ENCODE results near the gene MRNIP.

The MRNIP gene

DNA sequence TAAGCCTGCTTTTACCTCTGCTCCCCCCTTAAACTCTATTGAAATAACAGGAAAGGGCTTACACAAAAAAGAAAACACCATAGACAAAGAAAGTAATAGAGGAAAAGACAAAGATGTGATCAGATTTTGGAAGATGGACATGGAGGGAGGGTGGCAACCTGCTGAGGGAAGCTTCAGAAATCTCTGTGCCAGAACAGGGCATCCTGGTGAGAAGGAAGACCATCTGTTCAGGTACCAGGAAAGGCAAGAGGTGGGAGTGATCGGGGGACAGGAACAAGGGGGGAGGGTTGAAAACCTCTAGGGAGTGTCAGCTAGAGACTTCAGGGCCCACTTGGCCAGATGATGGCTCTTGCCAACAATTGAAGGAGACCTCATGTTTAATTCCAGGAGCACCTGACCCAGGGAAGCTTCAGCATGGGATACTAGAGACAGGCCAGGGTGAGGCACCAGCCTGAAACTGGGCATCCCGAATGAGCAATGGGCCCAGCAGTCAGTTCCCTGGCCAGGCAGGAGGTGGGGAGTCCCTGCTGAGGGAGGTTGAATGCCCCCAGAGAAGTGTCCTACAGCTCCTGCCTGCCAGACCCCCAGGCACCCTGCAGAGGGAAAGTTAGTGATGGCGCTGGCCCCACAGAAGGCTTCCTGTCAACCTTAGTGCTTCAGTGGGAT is 29.7 kb downstream of the MRNIP start:
- no peak overlapping the region for H3K4me3 ChIP-seq (ENCODE audit: low read depth, low read length)
- in situ Hi-C loops (cut with HindIII; ENCODE audit: low sequenced_read_pairs), result loop anchor here (5.0 kb wide), 1 partner anchor 72 kb away; no protein-coding TSS in a partner anchor
- no peak for DNase-seq (ENCODE audit: low read depth)
- TF ChIP-seq, protein P1, sequence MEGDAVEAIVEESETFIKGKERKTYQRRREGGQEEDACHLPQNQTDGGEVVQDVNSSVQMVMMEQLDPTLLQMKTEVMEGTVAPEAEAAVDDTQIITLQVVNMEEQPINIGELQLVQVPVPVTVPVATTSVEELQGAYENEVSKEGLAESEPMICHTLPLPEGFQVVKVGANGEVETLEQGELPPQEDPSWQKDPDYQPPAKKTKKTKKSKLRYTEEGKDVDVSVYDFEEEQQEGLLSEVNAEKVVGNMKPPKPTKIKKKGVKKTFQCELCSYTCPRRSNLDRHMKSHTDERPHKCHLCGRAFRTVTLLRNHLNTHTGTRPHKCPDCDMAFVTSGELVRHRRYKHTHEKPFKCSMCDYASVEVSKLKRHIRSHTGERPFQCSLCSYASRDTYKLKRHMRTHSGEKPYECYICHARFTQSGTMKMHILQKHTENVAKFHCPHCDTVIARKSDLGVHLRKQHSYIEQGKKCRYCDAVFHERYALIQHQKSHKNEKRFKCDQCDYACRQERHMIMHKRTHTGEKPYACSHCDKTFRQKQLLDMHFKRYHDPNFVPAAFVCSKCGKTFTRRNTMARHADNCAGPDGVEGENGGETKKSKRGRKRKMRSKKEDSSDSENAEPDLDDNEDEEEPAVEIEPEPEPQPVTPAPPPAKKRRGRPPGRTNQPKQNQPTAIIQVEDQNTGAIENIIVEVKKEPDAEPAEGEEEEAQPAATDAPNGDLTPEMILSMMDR (IDR thresholded peaks at IDR 0.05; ENCODE audit: low read depth, low read length, missing control alignments), result no peak

DNA sequence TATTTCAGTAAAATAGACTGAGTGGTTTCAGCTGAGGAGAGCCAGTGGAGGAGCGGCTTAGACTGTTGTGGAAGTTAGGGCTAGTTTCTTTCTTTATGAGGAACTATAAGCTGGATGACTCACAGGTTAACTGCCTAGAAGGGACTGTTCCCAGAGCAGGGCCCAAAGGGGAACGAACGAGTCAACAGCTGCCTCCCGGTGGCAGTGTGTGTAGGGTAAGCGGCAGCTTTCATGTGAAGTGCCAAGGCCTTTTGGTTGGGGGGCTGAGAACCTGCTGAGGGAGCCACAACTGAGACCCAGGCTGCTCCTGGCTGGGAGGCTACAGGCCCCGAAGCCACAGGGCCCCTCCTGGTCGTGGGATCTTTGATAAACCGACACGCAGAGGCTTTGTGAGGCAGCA is 30.9 kb downstream of the MRNIP start:
- TF ChIP-seq, protein P1 (IDR thresholded peaks at IDR 0.05; ENCODE audit: low read depth, low read length, missing control alignments), result no peak
- H3K4me3 ChIP-seq (ENCODE audit: low read depth, low read length), result no peak overlapping the region
- DNase-seq (ENCODE audit: low read depth), result no peak
- in situ Hi-C loops (cut with HindIII; ENCODE audit: low sequenced_read_pairs), result loop anchor here (5.0 kb wide), 1 partner anchor 70 kb away; no protein-coding TSS in a partner anchor

DNA sequence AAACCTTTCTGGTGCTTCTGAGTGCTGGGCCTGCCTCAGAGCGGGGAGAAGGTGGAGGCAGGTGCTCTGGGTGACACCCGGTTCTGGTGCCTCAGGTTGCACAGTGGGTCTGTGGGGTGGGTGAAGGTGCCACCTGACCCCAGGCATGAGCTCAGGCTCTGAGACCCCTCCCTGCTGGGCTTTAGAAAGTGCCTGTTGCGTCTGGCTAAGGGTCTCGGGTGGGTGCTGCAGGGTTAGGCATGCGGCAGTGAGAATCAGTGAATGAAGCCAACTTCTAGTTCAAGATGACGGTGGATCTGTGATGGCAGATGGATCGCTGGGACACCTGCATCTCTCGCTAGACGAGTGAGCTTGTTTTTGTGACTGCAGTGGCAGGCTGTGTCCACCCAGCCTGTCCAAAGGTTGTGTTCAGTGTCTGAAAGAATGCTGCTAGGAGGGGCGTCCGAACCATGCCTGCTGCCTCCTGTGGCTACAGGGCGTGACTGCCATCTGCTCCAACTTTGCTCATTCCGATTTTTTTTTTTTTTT is 32.9 kb downstream of the MRNIP start:
- TF ChIP-seq, protein P1 (IDR thresholded peaks at IDR 0.05; ENCODE audit: low read depth, low read length, missing control alignments), result no peak
- no peak for DNase-seq (ENCODE audit: low read depth)
- in situ Hi-C loops (cut with HindIII; ENCODE audit: low sequenced_read_pairs), result loop anchor here (5.0 kb wide), 1 partner anchor 68 kb away; no protein-coding TSS in a partner anchor
- H3K4me3 ChIP-seq (ENCODE audit: low read depth, low read length), result no peak overlapping the region

DNA sequence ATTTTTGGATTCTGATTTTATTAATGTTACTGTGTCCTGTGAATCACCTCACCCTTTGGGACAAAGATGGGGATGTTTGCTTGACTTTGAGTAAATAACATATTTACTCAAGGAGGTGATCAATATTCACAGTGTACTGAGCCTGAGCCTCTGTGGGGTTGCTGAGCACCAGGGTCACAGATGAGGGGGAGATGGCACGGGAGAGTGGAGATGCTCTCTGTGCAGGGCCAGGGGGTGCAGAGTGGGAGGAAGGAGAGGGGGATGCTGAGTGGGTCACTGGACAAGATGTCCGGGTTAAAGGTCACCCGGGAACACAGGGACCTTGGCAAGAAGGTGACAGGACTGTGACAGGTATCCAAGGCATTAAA is 33.9 kb downstream of the MRNIP start:
- TF ChIP-seq, protein P1 (IDR thresholded peaks at IDR 0.05; ENCODE audit: low read depth, low read length, missing control alignments), result no peak
- H3K4me3 ChIP-seq (ENCODE audit: low read depth, low read length), result no peak overlapping the region
- in situ Hi-C loops (cut with HindIII; ENCODE audit: low sequenced_read_pairs), result loop anchor here (5.0 kb wide), 1 partner anchor 67 kb away; no protein-coding TSS in a partner anchor
- DNase-seq (ENCODE audit: low read depth), result no peak

DNA sequence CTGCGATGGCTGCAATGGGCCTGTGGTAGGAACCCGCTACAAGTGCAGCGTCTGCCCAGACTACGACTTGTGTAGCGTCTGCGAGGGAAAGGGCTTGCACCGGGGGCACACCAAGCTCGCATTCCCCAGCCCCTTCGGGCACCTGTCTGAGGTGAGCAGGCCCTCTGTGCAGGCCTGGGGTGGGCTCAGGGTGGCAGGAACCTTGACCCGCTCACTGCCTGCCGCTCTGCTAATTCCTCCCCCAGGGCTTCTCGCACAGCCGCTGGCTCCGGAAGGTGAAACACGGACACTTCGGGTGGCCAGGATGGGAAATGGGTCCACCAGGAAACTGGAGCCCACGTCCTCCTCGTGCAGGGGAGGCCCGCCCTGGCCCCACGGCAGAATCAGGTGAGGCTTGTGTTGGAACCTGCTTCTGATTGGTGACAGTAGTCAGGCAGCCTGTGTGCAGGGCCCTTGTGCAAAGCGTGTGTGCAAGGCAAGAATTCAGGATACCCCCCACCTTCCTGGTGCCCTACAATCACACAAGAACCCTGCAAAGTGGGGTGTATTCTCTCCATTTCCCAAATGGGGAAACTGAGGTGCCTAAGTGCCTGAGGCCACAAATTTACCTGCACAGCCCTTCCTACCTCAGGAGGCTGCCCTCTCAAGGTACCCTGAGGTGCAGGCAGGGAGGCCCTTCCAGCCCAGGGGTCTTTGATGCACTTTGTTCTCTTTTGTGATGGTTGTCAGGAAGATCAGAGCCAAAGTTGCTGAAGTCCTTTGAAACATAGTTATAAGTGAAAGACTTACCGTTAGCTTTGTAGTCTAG is 34.5 kb downstream of the MRNIP start:
- DNase-seq (ENCODE audit: low read depth), result no peak
- no peak overlapping the region for H3K4me3 ChIP-seq (ENCODE audit: low read depth, low read length)
- in situ Hi-C loops (cut with HindIII; ENCODE audit: low sequenced_read_pairs), result no loop called here
- TF ChIP-seq, protein P1 (IDR thresholded peaks at IDR 0.05; ENCODE audit: low read depth, low read length, missing control alignments), result no peak

DNA sequence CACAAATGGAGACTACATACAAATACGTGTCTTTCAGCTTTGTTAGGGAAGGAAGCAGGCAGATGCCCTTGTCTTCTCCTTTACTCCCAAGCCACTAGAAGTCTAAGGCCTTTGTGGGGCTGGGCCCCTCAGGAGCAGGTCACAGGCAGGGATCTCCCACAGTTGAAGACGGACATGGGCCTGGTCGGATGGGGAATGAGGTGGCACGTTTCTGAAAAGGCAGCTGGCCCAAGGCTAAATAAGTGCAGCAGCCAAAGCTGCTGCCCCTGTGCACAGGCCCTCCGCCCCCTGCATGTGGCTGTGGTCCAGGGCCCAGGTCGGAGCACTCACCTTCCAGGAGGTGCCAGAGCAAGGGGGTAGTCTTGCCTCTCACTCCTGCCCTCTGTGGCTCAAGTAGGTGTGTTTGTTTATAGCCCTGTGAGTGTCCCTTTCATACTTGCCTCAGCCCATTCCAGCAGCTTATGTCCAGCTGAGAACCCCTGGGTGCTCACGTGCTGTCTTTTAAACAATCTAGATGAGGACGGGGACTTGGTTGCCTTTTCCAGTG is 36.1 kb downstream of the MRNIP start:
- DNase-seq (ENCODE audit: low read depth), result no peak
- in situ Hi-C loops (cut with HindIII; ENCODE audit: low sequenced_read_pairs), result no loop called here
- TF ChIP-seq, protein P1 (IDR thresholded peaks at IDR 0.05; ENCODE audit: low read depth, low read length, missing control alignments), result no peak
- peak overlapping the region; percentile 96 for H3K4me3 ChIP-seq (ENCODE audit: low read depth, low read length)

Measured in astrocyte of the cerebellum (primary cell).